GM19193 (cell line): ENCODE results near the gene FUOM.

ENCODE experiments used
- POLR2A ChIP-seq: IDR thresholded peaks from 4 replicates; pipeline ENCODE4 v1.6.1; 2011; ENCODE audit not compliant: insufficient read depth, insufficient read length; ENCODE audit errors: extremely low read depth

FUOM gene

GRCh38 chr10:133378251-133379096, 20.7 kb upstream of the FUOM start:
- TF ChIP-seq POLR2A = peak; percentile 49

- no peak for TF ChIP-seq POLR2A
Measured at GRCh38 chr10:133377818-133378250, 20.0 kb upstream of the FUOM start.

- TF ChIP-seq POLR2A = no peak
Measured at GRCh38 chr10:133377025-133377817, 19.4 kb upstream of the FUOM start.

GRCh38 chr10:133375357-133376115, 17.7 kb upstream of the FUOM start:
- TF ChIP-seq POLR2A = no peak

- peak; percentile 86 for TF ChIP-seq POLR2A
Measured at GRCh38 chr10:133373174-133374090, 15.6 kb upstream of the FUOM start, which contains the start of gene ECHS1. TSS of gene ECHS1 (minus strand) at chr10:133373354. CDS start at chr10:133373333, 21 bp downstream.

GRCh38 chr10:133372507-133372906, 14.7 kb upstream of the FUOM start:
- no peak for TF ChIP-seq POLR2A

GRCh38 chr10:133370030-133370786, 12.4 kb upstream of the FUOM start:
- no peak for TF ChIP-seq POLR2A

GRCh38 chr10:133368153-133368552, 10.3 kb upstream of the FUOM start:
- no peak for TF ChIP-seq POLR2A

GRCh38 chr10:133366751-133367150, 8.9 kb upstream of the FUOM start:
- TF ChIP-seq POLR2A = no peak

- no peak for TF ChIP-seq POLR2A
Measured at GRCh38 chr10:133366130-133366478, 8.3 kb upstream of the FUOM start.

GRCh38 chr10:133365461-133366129, 7.8 kb upstream of the FUOM start:
- TF ChIP-seq POLR2A = no peak

- no peak for TF ChIP-seq POLR2A
Measured at GRCh38 chr10:133364645-133365431, 7.0 kb upstream of the FUOM start.

- TF ChIP-seq POLR2A = no peak
Measured at GRCh38 chr10:133362846-133363245, 5.0 kb upstream of the FUOM start.
